SKM-1 treated with dmso at 0.1 percent for 144 hours (cell line): ENCODE data around the gene IKBKE.

Source experiments
- DNase-seq: peaks from one replicate; lab custom pipeline; 2025; ENCODE audit not compliant: unreplicated experiment; lab: John Stamatoyannopoulos, UW

IKBKE gene

DNA sequence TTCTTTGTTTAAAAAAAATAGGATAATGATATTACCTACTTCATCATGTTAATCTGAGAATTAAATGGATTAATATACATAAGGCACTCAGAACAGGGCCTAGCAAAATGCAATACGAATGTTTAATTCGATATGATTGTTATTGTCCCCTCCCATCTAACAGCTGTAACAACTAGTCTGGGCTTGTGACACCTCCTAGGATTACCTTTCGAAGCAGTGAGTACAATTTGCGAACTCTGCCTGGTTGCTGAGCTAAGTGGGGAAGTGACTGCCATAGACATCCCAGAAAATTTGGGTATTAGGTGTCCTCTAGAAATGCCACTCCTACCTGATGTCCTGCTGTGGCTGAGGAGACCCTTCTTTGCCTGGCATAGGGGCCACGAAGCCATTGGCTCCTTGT lies 40.1 kb downstream of the IKBKE start:
- no peak for DNase-seq

- DNase-seq, result no peak
Measured at GRCh38 chr1:206511362-206512057, 41.2 kb downstream of the IKBKE start.

GRCh38 chr1:206512058-206512850 lies 42.0 kb downstream of the IKBKE start:
- no peak for DNase-seq

DNA sequence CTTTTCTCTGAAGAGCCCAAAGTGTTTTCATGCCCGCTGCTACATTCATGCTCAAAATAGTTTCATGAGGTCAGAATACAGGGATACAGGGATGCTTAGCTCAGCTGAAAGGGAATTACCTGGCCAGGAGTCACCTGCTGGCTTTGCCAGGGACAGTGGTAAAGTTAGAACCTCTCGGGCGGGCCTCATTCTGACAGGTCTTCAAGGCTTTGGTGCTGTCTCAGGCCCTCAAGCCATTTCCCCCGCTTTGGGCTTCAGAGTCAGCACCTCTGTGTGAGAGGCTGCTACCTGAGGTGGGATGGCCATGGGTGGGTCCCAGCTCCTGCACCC lies 42.5 kb downstream of the IKBKE start:
- no peak for DNase-seq

DNA sequence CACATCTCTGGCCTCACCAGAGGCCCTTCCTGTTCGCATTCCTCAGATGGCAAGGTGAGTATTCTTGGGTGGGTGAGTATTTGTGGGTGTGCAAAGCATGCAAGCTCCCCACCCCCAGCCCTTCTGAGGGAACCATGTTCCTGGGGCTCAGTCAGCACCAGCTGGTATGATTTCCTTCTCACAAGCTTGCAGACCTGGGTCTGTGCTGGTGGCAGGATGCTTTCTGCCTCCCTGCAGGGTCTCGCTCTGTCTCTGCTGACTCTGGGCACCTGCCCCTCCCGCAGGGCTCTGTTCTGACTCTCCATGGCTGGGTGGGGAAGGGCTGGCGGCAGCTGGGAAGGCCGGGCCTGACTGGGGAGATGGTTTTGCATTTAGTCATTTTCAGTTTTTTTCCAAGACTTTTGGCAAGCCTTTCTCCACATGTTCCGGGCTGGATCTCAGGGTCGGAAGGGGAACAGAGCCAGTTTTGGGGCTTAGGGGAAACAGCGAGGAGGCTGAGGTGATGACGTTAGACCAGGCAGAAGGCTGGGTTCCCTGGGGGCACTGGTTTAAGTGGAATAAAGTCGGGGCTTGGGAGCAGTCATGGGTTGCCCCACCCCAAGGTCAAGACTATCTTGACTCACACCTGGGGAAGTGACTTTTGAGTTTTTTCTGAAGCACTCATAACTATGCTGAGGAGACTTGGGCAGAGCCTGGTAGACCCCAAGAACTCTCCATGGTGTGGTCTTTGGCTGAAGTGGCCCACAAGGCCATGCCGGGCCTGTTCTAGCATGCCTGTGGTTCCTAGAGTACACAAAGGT lies 43.2 kb downstream of the IKBKE start:
- DNase-seq, result no peak

GRCh38 chr1:206514813-206515387 lies 44.6 kb downstream of the IKBKE start:
- peak; percentile 82 for DNase-seq

DNA sequence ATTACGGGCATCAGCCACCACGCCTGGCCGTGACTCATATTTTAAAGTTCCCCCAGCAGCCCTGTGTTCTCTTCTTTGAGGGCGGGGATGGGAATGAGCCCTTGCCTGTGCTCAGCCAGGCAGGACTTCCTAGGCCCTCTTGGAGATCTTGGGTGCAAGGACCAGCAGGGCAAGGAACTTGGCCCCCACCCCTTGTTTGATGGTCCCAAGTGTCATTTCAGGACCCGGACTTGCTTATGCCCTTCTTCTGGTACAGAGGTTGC lies 46.4 kb downstream of the IKBKE start:
- no peak for DNase-seq

- DNase-seq, result no peak
Measured at GRCh38 chr1:206517784-206518183, 47.5 kb downstream of the IKBKE start.

DNA sequence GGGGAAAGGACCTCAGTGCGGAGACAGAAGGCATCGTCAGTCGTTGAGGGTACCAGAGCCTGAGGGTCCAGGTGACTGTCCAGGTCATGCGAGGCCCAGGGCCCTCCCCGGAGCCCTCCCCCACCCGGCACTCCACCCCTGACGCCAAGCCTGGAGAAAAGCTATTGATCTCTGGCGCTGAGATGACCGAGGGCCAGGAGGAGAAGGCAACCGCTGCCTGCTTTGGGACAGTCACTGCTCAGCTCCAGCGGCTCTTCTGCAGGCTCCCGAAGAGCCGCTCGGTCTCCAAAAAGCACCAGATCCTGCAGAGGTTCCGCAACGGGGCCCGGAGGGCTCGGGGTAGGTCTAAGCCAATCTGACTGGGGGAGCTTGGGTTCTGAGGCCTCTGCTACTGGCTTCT lies 47.9 kb downstream of the IKBKE start:
- no peak for DNase-seq

DNA sequence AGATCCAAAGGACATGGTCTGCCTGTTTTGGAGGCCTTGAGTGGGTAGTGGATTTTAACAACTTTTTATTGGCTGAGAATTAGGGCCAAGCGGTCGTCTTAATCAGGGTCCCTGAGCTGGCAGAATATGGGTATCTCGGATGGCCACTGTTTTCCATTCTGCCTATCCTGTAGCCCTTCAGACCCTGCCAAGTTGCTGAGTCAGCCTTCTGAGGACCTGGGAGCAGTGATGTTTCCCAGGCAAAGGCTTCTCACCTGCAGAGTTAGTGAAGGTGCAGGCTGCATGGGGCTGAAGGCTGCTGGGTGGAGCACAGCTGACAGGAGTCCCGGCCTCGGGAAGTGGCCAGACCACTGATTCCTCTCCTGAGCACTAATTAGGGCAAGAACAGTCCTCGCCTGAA lies 48.5 kb downstream of the IKBKE start:
- DNase-seq, result no peak

GRCh38 chr1:206521127-206521526 lies 50.9 kb downstream of the IKBKE start:
- DNase-seq, result no peak

DNA sequence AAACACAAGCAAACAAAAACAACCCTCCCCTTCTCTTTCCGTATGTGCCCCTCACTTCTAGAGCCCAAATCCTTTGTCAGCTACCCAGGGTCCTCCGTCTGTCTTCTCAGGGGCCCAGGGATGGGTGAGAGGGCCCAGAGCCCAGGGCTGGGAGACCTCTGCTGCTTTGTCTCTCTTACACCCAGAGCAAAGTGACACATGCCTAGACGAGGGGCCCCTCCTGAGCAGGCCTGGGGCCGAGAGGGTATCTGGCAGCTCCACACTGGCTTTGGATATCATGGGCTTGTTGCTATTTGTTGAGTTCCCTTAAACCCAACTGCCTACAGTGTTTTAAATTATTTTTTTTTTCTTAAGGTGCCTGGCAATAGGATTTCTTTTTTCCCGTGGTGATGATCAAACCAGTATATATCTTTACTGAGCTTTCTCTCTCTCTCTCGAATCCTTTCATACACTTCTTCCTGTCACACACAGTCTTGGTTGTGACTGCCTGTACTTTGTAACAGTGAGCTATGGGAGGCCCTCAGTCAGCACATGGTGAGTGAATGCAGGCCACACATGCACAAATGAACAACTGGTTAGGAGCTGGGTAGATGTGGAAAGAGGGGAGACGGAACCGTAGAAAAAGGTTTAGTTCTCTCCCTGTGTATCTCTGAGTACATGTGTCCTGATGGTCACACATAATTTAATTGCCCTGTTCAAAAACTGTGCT lies 51.6 kb downstream of the IKBKE start:
- no peak for DNase-seq

GRCh38 chr1:206524739-206525364 lies 54.6 kb downstream of the IKBKE start:
- no peak for DNase-seq

DNA sequence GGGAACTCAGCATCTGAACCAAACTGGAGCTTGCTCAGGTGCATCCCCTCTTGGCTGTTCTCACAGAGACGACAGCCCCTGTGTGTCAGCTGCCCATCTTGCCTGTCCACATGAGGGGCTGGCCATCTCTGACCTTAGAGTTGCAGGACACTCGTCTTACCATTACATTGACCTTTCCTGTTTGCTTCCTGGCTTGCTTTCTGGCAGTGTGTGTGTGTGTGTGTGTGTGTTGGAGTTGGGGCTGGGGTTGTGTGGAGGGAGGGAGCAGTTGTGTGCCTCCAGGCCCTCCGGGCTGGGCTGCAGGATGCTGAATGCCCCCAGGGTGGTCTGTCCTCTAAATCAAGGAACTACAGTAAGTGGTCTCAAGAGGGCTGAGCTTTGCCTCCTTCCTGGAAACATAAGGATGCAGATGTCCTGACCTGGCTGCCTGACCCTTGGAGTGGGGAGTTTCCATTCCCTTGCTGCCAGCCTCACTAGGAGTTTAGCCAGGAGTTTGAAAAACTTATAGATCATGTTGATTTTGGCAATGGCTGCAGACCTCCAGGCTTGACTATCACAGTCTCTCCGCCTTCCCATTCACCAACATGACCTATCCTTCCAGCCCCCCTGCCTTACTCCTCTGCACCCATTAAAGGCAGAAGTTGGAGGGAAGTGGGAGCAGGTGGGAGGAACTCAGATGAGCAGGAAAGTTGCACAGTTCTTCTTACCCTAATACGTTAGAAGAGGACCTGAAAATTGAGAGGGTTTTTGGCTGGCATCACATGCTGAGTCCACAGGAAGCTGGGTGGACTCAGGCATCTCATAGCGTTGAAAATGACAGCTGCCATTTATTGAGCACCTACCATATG lies 56.0 kb downstream of the IKBKE start:
- DNase-seq, result no peak

GRCh38 chr1:206529425-206529824 lies 59.1 kb downstream of the IKBKE start:
- DNase-seq, result no peak

DNA sequence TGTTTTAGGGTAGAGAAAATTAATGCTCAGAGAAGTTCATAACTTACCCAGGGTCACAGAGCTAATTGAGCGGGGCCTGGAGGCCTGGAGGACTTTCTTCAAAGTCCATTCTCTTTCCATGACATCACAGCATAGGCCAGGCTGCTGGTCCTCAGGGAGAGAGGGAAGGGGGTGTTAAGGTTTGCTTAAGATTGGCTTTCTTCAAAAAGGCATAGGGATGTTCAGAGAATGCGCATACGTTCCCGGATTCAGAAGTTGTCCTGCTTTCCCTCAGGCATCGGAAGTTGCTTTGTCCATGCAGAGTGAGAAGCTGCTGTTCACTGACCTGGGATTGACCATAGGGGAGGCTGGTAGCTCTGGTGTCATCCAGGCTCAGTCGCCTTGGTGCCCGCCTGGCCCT lies 62.1 kb downstream of the IKBKE start:
- DNase-seq, result no peak

GRCh38 chr1:206534552-206534951 lies 64.3 kb downstream of the IKBKE start:
- DNase-seq, result no peak

DNA sequence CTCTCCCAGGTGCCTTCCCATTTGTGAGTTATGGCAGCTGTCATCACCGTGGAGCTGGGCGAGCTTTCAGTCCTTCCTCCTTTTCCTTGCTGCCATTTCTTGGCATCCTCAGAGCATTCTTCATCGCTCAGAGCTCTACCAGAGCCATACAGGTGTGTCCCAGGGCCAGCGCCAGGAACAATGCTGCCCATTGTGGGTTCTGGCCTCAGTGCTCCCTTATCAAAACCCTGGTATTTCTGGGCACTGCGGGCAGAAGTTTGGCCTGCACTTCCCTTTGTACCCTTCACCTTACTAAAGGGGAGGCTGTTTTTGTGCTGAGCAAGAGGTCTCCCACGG lies 65.5 kb downstream of the IKBKE start:
- no peak for DNase-seq

GRCh38 chr1:206537141-206537540 lies 66.9 kb downstream of the IKBKE start:
- DNase-seq, result no peak
